Left renal cortex interstitium (tissue), 4 donors: ENCODE measurements around the gene SPATA13. TPM values are rescaled to one million over a fixed set of nuclear protein-coding genes. Genes with fewer than 3 reads are reported as not detected.

ENCODE experiments used
- DNase-seq, 4 donors: peaks; one replicate each; pipeline ENCODE4 v3.0.0-alpha.2; 2013; ENCODE audit warnings: low read depth in 4 of 4, low spot score in 2 of 4, missing footprints in 1 of 4
- polyA plus RNA-seq, 4 donors: library from polyadenylated mRNA; unstranded; fragments of 120-200 nt; gene quantifications; one replicate each; pipeline ENCODE4 v1.2.1, GENCODE V29; 2013; ENCODE audit not compliant: insufficient read length in 4 of 4

Gene SPATA13
- polyA plus RNA-seq, 4 donors, result 44.4 to 67.6 (median 56.7) TPM

DNA sequence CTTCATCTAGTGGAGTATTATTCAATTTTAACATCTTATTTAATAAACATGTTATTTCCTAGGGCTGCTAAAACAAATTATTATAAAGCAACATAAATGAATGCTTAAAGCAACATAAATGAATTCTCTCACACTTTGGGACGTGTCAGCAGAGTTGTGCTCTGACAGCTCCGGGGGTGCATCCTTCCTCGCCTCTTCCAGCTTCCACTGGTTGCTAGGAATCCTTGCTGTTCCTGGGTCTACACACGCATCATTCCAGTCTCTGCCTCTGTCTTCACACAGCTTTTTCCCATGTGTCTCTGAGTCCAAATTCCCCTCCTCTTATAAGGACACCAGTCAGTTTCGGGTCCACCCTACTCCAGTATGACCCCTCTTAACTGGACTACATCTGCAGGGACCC lies 21.6 kb upstream of the SPATA13 start:
- DNase-seq, result no peak

DNA sequence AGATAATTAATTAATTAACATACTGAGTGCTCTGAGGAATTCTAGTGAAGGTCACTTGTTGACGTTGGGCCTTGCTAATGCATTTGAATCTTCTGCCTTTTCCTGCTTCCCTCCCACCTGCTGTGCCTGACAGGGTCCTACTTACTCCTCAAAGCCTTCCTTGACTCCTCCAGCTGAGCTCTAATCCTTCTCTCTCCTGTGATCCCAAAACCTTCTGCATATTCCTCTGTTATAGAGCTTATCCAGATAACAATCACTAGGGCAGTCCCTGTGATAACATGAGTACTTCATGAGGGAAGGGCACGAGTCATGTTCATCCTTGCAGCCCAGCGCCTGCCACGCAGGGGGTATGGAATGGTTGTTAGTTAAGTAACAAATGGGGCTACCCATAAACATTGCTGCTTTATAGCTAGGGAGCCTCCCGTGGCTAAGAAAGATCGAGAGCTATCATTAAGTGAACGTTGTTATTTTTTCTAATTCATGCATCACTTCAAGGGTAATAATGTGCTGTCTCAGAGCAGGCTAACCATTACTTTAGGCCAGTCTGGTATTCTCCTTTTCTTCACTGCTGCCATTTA lies 19.1 kb upstream of the SPATA13 start:
- no peak for DNase-seq

DNA sequence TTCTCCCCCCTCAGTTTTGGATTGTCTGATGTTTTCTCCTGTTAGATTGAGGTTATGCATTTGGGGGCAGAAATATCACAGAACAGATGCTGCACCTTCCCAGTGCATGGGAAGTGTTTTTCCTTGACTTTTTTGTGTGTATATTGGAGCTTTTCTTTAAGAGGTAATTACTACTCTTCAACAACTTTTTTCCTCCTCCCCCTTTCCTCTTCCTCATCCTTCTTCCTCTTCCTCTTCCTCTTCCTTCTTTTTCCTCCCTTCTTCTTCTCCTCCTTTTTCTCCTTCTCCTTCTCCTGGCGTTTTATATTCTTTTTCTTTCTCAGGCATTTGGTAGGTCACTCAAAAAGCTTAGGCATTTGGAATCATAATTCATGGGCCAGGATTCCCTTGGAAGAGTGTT lies 18.1 kb upstream of the SPATA13 start:
- no peak for DNase-seq

DNA sequence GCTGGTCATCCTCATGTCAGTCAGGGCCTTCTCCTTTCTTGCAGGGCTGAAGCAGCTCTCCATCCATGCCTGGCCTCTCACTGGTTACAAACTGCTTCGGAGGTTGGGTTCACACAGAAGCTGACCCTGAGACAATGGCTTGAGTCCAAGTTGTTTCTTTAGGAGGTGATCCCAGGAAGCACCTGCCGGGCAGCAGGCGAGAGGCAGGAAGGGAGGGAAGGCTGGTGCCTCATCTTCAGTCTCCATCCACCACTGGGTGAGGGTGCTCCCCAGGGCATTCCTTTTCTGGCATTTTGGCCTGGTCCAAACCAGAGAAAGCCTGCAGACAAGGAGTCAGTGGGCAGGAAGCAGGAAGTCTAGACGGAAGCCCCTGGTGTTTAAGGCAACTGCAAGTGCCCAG lies 17.6 kb upstream of the SPATA13 start:
- no peak for DNase-seq

DNA sequence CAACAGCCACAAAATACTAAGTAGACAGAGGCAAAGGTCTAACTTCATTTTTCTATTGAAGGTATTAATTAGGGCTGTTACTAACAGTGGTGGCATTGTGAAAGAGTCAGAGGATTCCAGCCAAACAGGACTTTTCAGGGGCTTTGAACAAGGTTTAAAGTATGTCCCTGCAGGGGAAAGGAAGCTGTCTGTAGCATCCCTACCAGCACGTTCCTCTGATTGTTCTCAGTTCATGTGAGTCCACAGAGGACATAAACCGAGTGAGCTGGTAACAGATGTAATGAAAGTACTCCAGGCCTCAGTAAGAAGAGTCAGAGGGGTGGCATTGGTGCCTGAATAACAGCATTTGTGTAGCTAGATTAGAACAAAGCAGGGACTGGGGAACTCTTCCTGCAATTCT lies 15.3 kb upstream of the SPATA13 start:
- no peak for DNase-seq

DNA sequence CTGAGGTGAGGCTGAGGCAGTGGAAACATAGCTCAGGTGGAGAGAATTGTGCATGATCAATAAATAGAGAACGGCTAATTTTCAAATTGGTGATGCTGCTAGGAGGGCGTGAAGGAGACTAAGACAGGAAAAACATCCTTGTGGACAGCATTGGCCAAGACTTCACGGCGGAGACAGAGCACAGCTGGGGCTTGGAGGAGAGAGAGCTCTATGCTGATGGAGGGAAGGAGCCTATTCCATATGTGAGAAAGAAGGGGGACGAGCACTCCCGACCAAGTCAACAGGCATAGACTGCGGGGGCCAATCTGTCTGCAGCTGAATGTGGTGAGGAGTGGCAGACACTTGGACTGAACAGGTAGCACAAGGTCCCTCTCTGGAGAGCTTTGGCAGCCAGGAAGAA lies 14.8 kb upstream of the SPATA13 start:
- no peak for DNase-seq

DNA sequence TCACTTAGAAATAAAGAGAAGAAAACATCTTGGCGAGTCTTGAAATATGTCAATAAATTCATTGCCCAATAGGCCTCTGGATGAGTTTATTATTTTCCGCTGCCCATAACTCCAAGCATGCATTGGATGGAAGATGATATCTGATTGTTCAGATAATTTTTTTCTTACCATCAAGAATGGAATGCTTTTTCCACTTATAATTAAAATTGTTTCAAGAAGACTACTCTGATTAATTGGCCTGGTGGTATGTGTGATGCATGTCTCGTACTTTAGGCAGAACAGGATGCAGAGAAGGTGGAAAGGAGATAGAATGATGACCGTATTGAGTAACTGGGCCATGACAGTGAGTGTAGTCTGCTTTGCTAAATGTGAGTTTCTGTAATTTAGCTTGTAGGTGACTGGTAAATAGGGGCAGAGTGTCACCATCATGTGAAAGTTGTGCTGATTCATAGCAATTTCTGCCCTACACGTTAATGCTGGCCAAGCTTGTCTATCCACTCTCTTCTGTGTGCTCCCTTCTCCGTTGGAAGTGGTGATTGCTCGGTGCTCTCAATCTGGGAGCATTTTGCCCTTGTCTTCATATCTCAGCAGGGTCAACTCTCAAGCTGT lies 13.5 kb upstream of the SPATA13 start:
- DNase-seq, result no peak

DNA sequence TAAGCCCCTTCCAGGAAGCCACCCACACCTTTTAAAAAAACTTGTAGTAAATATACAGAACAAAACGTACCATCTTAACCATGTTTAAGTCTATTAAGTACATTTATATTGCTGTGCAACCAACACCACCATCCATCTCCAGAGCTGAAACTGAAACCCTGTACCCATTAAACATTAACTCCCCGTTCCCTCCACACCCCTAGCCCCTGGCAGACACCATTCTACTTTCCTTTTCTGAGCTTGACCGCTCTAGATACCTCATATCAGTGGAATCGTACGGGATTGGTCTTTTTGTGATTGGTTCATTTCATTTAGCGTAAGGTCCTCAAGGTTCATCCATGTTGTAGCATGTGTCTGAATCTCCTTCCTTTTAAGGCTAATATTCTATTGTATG lies 13.0 kb upstream of the SPATA13 start:
- DNase-seq, result no peak

DNA sequence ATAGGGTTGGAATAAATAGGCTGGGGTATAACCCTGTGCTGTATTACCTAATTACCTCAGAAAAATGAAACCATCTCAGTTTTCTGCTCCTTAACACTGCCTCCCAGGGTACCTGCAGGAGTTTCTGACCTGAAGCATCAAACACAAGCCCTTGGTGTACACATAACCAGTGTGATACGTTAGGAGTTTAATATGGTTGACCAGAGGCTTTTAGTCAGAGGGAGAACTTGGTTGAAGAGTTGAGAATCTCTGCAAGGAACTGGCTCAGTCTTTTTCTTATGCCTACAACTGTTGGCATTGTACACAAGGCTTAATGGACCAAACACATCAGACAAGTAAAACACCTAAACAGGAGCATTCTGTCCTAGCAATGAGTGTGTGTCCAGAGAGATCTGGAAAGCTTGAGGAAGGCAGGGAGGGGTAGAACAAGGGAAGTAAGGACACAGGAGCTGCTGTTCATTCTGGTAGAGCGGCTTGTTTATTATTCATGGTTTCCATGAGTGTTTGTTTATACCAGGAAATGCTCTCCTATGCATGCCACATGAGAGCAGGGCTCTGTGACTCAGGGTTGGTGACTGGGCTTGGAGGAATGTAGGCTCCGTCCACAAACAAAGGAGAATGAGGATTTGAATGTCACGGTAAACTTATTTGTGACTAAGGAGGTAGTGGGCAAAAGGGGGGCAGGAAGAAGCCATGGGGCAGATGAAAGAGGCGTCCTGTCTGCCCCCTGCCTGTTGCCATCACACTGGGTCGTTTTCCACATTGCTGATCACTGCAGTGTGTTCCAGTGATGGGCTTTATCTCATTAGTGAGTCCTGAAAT lies 11.9 kb upstream of the SPATA13 start:
- no peak for DNase-seq

DNA sequence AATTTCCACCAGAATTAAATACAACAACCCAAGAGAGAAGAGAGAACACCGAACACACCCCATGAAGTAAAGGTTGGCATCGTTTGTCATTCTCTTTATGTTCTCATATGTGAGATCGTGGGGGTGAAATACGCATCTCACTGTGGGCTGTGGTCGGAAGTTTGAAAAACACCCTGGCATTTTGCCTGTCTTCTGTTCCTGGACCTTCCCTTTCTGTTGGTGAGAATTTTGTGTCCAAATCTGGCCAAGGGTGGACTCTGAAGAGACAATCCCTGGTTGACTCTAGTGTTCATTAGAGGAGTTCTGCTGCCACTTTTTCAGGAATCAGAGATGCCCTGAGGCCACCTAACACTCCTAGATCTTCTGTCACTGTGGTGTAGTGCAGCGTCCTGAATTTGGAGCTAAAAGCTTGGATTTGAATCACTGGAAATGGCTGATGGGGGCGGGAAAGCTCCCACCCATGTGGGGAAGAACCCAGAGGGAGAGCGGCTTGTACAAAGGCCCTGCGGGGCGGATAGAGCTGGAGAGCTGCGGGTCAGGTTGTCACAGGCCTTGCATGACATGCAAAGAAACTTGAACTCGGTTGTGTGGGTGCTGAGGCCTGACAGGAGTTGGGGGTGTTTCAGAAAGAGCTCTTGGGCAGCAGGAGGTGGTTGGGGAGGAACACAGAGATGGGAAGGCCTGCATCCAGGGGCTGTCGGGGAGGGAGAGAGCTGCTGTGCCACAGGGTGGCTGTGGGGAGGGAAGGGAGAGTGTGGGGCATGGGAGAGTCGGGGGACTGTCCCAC lies 11.1 kb upstream of the SPATA13 start:
- no peak for DNase-seq

DNA sequence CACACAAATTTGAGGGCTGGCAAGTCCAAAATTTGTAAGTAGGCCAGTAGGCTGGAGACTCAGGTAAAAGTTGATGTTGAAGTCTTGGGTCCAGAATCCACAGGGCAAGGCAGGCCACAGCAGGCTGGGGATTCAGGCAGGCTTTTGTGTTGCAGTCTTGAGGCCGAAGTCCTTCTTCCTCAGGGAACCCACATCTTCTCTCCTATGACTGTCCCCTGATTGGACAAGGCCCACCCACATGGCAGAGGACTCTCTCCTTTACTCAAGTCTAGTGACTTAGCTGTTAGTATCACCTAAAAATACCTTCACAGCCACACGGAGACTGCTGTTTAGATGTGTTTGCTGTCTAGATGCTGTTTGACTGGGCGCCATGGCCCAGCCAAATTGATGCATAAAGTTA lies 9.9 kb upstream of the SPATA13 start:
- DNase-seq, result no peak

DNA sequence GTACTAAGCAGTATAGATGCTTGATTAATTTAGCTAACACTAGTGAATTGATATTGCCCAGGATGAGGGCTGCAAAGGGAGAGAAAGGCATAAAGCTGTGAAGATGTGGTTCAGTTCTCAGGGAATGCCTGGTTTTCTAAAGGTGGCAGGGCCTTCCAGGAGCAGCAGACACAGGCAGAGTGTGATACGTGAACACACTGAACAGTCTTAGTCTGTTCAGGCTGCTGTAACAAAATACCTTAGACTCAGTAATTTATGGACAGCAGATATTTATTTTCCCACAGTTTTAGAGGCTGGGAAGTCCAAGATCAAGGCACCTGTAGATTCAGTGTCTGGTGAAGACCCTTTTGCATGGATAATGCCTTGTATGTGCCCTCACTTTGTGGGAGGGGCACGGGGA lies 8.7 kb upstream of the SPATA13 start:
- no peak for DNase-seq

DNA sequence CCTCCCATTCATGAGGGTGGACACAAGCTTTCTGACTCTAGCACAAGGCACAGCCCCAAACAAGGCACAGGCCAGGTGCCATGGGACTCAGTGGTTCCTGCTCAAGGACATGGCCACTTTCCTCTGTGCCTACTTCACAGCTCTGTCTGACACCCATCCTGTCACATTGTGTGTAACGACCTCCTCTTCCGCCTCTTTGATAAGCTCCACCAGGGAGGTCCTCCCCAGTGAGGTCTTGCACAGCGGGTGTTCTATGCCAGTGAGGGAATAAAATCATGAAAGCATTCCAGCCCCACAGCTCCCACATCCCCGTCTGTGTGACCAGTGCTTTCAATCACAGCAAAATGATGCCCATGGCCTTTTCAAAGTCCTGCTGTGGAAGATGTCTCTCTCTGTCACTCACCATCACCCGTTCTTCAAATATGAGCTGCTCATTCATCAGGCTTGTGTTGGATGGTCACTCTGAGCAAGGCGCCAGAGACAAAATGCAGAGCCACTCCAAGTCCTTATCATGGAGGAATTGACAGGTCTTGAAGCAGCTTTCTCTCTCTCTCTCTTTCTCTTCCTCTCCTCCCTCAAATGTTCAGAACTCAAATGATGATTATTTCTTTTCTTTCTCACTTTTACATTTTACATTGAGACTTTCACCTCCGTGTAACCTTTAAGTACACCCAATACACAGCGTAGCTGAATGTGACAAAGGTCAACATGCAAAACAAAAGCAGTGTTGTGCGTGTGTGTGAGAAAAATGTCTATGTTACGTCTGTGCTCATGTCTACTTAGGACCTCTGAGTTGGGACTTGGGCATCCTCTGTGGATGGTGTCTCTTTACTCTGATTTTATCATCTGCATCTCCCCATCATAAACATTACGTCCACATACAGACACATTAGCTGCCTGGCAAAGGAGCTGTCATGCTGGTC lies 8.0 kb upstream of the SPATA13 start:
- DNase-seq, result no peak

DNA sequence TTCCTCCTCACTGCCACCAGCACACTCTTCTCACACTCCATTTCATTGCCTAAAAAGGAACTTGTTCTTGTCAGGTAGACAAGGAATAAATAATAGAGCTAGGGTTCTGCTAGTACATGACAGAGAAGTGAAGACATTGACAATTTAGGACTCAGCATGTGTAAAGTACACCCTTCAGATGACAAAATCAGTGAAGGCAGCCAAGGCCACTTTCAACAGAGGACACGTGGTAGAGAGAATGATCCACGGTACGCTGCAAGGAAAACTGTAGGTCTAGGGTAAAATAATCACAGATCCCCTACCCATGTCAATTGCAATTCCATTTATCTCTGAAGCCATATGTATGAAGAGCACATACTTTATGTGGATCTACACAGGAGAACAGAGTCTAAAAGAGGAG lies 7.2 kb upstream of the SPATA13 start:
- DNase-seq, result no peak

DNA sequence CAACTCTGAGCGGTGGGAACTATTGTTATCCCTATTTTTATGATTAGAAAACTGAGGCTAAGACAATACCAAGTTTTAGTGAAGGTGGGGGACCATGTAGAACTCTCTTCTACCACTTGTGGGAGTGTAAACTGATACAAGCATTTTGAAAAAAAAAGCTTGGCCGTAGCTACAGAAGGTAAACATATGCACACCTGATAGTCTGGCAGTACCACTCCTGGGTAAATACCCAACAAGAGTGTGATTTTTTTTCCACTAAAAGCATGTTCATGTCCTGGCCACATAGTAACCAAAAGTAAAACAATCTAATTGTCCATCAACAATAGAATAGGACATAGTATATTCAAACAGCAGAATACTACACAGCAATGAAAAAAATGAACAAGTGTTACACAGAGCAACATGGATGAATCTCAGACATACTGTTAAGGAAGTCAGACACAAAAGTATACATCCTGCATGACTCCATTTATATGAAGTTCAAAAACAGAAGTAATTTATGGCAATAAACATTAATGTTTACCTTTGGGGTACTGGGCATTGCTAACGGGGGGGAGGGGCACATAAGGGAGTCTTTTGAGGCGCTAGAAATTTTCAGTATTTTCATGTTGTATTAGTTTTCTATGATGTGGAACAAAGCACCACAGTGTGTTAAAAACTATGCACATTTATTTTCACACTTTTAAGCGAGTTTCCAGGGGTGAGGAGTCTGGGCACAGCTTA lies 6.4 kb upstream of the SPATA13 start:
- no peak for DNase-seq

DNA sequence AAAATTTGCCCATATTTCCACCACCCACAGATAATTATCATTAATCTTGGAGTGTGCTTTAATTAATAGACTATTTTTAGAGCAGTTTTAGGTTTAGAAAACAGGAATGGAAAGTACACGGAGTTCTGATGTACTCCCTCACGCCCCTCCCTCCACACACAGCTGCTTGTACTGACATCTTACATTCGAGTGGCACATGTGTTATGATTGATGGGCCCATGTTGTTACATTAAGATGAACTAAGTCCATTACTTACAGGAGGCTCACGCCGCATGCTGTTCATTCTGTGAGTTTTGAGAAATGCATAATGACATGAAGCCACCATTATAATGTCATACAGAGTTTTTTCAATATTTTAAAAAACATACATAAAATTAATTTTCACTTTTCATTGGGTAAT lies 1.2 kb upstream of the SPATA13 start:
- no peak for DNase-seq

DNA sequence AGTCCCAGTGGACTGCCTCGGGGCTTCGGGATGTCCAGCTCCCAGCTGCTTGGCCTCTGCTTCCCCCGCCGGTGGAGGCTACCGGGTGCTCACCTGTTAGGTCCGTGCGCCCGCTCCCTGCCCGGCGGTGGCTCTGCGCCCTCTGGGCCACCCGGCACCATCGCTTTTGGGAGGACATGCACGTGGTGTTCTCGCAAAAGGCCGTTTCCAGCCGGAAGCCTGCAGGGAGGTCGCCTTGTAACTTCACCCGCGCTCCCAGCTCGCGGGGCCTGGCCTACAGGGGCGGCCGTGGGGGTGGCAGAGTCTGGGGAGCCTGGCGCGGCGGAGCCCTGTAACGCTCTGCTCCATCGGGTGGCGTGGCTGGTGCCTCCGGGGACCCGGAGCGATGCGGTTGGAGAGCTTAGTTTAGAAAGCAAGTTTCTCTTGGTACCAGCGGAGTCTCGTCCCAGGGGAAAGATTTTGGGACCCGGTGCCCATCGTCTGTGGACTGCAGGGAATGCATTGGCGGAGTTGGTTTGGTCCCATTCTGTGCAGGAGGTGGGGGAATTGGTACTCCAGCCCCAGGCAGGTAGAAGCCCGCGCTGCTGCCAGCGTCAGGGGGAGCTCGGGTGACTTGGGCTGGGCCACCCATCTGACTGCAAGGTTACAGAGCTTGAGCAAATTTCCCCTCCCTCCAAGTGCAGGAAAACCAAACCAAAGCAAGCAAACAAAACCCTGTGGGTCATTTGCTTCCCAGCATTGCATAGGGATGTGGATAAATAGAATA lies 673 bp downstream of the SPATA13 start:
- DNase-seq, result peak in 1 of 4 donors; percentile 13

DNA sequence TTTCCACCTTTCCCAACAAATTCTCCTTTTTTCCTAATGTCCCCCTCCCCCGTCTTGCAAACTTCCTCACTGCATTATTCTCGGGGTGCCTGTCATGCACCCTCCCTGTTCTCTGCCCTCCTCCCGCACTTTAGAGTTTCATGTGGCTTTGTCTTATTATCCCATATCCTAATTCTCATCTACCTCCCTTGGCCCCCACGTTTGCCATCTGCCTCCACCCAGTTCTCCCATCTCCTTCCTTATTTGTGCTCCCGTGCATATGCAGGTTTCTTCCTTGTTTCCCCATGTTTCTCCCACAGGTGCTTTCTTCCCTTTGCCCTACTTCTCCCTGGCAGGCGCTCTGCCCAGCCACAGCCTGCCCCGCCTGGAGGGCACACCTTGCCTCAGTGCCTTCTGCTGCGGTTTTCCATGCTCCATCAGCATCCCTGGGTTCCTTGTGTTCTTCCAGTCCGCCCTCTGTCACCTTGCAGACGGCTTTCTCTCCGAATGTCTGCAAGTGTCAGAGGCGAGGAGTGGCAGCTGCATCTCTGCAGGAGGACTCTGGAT lies 1.5 kb downstream of the SPATA13 start:
- DNase-seq, result no peak

DNA sequence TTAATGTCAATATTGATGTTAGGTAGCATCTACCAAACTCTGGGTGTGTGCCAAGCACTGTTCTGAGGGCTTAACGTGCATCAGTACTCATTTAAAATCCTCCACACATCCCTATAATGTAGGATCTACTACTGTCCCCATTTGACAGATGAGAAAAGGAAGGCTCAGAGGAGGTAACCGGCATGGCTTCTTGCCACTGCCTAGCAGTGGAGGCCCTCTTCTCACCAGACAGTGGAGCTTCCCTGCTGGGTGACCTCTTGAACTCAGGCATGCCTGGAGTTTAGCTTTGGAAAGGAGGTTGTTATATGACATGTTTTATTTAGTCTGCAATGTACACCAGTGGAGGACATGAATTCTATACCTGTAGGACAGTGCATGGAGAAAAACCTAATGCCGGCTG lies 2.1 kb downstream of the SPATA13 start:
- DNase-seq, result no peak
